HUES6 (cell line): ENCODE data around the gene PTPN4.
"Not testable (repeated sequence)": the region's sequence is repeated elsewhere in the genome, so short reads cannot be mapped to it uniquely, and the experiment has no call there.

Experiments
- H3K27ac ChIP-seq: 2 replicates; pipeline ENCODE4 v1.7.0; 2013; ENCODE audit warnings: low read depth, mild to moderate bottlenecking, low read length, inconsistent platforms
- H3K27me3 ChIP-seq: 2 replicates; pipeline ENCODE4 v1.6.1; 2013; ENCODE audit warnings: low read length; ENCODE audit not compliant: control insufficient read depth, insufficient read depth
- H3K36me3 ChIP-seq: 2 replicates; pipeline ENCODE4 v1.6.1; 2013; ENCODE audit warnings: low read length; ENCODE audit not compliant: control insufficient read depth, insufficient read depth
- H3K4me1 ChIP-seq: 2 replicates; pipeline ENCODE4 v1.6.1; 2013; ENCODE audit warnings: low read length; ENCODE audit not compliant: control insufficient read depth, insufficient read depth
- H3K4me3 ChIP-seq: 2 replicates; pipeline ENCODE4 v1.5.1; 2013; ENCODE audit warnings: low read depth, low read length
- H3K9ac ChIP-seq: one replicate; pipeline ENCODE4 v1.6.1; 2013; ENCODE audit warnings: mild to moderate bottlenecking, low read length
- H3K9me3 ChIP-seq: 2 replicates; pipeline ENCODE4 v1.6.1; 2013; ENCODE audit warnings: low read depth, low read length; ENCODE audit not compliant: control insufficient read depth, insufficient read depth

The PTPN4 gene

GRCh38 chr2:120016800-120017199 is 257.1 kb downstream of the PTPN4 start:
- Histone ChIP-seq H3K36me3 (peaks cover 8% of the 10 kb centered on the region; the same call in 1 of the 2 replicates), H3K4me3 (no peak overlapping the region), H3K27me3 (peaks cover 1% of the 10 kb centered on the region; the same call in 1 of the 2 replicates), H3K27ac (no peak overlapping the region), H3K4me1 (peaks cover 19% of the 10 kb centered on the region; the same call in 1 of the 2 replicates), H3K9ac (no peak overlapping the region), H3K9me3 (no peaks in the 10 kb centered on the region)

DNA sequence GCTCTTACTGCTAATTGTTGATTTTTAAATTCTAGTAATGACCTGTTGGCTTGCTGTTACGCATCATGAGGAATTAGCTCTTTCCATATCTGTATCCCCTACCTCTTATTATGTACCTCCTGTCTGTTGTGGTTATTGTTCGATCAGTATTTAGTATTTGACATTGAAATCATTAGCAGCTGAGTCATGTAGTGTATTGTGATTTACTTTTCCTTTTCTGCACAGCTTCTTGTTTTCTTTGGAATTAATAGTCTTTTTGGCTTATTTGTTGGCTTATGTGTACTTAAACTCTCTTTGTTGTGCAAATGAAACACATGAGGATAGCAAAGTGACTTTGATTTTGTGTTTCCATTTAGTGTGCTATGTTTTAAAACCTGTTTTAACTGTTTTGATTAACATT is 257.5 kb downstream of the PTPN4 start:
- H3K27ac ChIP-seq: no peak overlapping the region

DNA sequence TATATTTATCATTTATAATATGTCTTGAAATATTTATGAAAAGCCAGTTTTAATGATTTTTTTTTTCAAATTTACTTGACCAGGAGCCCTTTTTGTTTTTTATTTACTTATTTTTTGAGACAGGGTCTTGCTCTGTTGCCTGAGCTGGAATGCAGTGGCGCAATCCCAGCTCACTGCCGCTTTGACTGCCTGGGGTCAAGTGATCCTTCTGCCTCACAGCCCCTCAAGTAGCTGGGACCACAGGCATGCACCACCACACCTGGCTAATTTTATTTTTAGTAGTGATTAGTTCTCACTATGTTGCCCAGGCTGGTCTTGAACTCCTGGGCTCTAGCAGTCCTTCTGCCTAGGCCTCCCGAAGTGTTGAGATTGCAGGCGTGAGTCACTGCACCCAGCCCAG is 258.8 kb downstream of the PTPN4 start:
- H3K4me1 ChIP-seq: peaks cover 19% of the 10 kb centered on the region; the same call in 1 of the 2 replicates
- peaks cover 8% of the 10 kb centered on the region; the same call in 1 of the 2 replicates for H3K36me3 ChIP-seq
- no peak overlapping the region for H3K9ac ChIP-seq
- no peak overlapping the region for H3K27ac ChIP-seq
- H3K27me3 ChIP-seq: no peaks in the 10 kb centered on the region
- no peak overlapping the region for H3K4me3 ChIP-seq
- no peaks in the 10 kb centered on the region for H3K9me3 ChIP-seq

More for the DNA sequence above, 257.5 kb downstream of the PTPN4 start:
- Histone ChIP-seq H3K4me1 (peaks cover 19% of the 10 kb centered on the region; the same call in 1 of the 2 replicates), H3K9ac (no peak overlapping the region), H3K9me3 (no peaks in the 10 kb centered on the region), H3K36me3 (peaks cover 8% of the 10 kb centered on the region; the same call in 1 of the 2 replicates), H3K27me3 (no peaks in the 10 kb centered on the region), H3K4me3 (no peak overlapping the region)

DNA sequence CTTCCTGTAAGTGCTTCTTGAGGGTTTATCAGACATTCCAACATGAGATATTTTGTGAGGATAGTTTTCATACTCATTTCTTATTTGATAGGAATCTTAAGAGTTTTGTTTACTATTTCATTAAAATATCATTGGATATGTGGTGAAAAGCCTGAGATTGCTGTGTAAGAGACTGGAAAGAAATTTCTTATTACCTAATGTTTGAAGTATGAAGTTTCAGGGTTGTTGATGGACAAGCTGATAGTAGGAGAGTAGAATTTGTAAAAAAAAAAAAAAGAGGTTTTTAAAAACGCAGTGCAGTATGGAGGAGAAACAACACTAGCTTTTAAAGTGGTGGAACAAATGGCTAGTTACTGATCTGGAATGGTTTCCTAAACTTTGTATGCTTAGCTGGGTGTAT is 260.8 kb downstream of the PTPN4 start:
- H3K36me3 ChIP-seq: peaks cover 11% of the 10 kb centered on the region; the same call in 1 of the 2 replicates
- H3K27ac ChIP-seq: no peak overlapping the region
- peaks cover 2% of the 10 kb centered on the region; the same call in 1 of the 2 replicates for H3K9me3 ChIP-seq
- H3K9ac ChIP-seq: no peak overlapping the region
- peaks cover 9% of the 10 kb centered on the region; the same call in 1 of the 2 replicates for H3K4me1 ChIP-seq
- H3K4me3 ChIP-seq: no peak overlapping the region
- no peaks in the 10 kb centered on the region for H3K27me3 ChIP-seq

DNA sequence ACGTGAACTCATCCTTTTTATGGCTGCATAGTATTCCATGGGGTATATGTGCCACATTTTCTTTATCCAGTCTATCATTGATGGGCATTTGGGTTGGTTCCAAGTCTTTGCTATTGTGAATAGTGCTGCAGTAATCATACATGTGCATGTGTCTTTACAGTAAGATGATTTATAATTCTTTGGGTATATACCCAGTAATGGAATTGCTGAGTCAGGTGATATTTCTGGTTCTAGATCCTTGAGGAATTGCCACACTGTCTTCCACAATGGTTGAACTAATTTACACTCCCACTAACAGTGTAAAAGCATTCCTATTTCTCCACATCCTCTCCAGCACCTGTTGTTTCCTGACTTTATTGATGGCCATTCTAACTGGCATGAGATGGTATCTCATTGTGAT is 262.8 kb downstream of the PTPN4 start:
- not testable (repeated sequence) for H3K9ac ChIP-seq, H3K9me3 ChIP-seq
- H3K36me3 ChIP-seq: peaks cover 11% of the 10 kb centered on the region; the same call in 1 of the 2 replicates

GRCh38 chr2:120026890-120027289 is 267.2 kb downstream of the PTPN4 start:
- no peak overlapping the region for H3K27ac ChIP-seq
- H3K27me3 ChIP-seq: no peaks in the 10 kb centered on the region
- no peak overlapping the region for H3K9ac ChIP-seq

More for the DNA sequence above, 262.8 kb downstream of the PTPN4 start:
- not testable (repeated sequence) for H3K27ac ChIP-seq, H3K4me1 ChIP-seq, H3K27me3 ChIP-seq, H3K4me3 ChIP-seq

GRCh38 chr2:120028795-120029194 is 269.1 kb downstream of the PTPN4 start:
- H3K4me1 ChIP-seq: peaks cover 6% of the 10 kb centered on the region; the same call in 1 of the 2 replicates
- no peak overlapping the region for H3K4me3 ChIP-seq
- H3K27me3 ChIP-seq: no peaks in the 10 kb centered on the region
- H3K27ac ChIP-seq: no peak overlapping the region
- peaks cover 6% of the 10 kb centered on the region; the same call in 1 of the 2 replicates for H3K9me3 ChIP-seq
- H3K36me3 ChIP-seq: peaks cover 2% of the 10 kb centered on the region; the same call in 1 of the 2 replicates
- H3K9ac ChIP-seq: no peak overlapping the region

More at GRCh38 chr2:120026890-120027289, 267.2 kb downstream of the PTPN4 start:
- Histone ChIP-seq H3K9me3 (peaks cover 6% of the 10 kb centered on the region; the same call in 1 of the 2 replicates), H3K36me3 (peaks cover 2% of the 10 kb centered on the region; the same call in 1 of the 2 replicates), H3K4me3 (no peak overlapping the region), H3K4me1 (peaks cover 6% of the 10 kb centered on the region; the same call in 1 of the 2 replicates)

- Histone ChIP-seq H3K9me3 (peaks cover 4% of the 10 kb centered on the region; the same call in 1 of the 2 replicates), H3K27ac (no peak overlapping the region), H3K36me3 (no peaks in the 10 kb centered on the region), H3K9ac (no peak overlapping the region), H3K4me3 (no peak overlapping the region), H3K4me1 (peaks cover 6% of the 10 kb centered on the region; the same call in 1 of the 2 replicates), H3K27me3 (no peaks in the 10 kb centered on the region)
Observed at GRCh38 chr2:120029672-120030640, 270.2 kb downstream of the PTPN4 start.

- H3K9ac ChIP-seq: no peak overlapping the region
- H3K9me3 ChIP-seq: no peaks in the 10 kb centered on the region
- H3K4me1 ChIP-seq: peaks cover 6% of the 10 kb centered on the region; the same call in 1 of the 2 replicates
- no peaks in the 10 kb centered on the region for H3K27me3 ChIP-seq
- H3K27ac ChIP-seq: no peak overlapping the region
- no peaks in the 10 kb centered on the region for H3K36me3 ChIP-seq
- H3K4me3 ChIP-seq: no peak overlapping the region
Observed at GRCh38 chr2:120032297-120032696, 272.6 kb downstream of the PTPN4 start.
